ENCODE results near the gene SLC30A9.

Gene SLC30A9

GRCh38 chr4:41992967-41993857 lies 2.9 kb downstream of the SLC30A9 start:
- POLR2A ChIA-PET = no interaction called here
- TF ChIP-seq CTCF (IDR thresholded peaks at IDR 0.05; ENCODE audit: insufficient read depth, low read length, missing control alignments) = no peak
- CTCF ChIA-PET = no interaction called here
- H3K4me3 ChIP-seq (ENCODE audit: low read depth, low read length) = no peak overlapping the region
- DNase-seq (ENCODE audit: low read depth, low spot score) = no peak

DNA sequence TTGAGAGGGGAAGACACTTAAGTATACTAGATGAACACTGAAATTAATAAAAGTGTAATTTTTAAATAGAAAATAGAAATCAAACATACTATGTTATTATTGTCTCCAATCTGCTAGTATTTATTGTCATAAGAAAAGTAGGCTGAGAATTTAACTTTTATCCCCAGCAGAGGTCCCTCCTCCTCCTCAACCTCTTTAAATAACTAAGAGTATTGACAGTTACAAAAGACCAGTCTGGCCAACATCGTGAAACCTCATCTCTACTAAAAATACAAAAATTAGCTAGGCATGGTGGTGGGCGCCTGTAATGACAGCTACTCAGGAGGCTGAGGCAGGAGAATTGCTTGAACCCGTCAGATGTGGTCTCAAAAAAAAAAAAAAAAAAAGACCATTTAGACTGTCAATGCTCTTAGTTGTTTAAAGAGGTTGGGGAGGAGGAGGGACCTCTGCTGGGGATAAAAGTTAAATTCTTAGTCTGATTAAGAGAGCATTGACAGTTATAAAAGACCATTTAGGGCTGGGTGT lies 4.2 kb downstream of the SLC30A9 start:
- no peak for DNase-seq (ENCODE audit: low read depth, low spot score)
- no peak for TF ChIP-seq CTCF (IDR thresholded peaks at IDR 0.05; ENCODE audit: insufficient read depth, low read length, missing control alignments)
- ChIA-PET POLR2A (no interaction called here), CTCF (no interaction called here)
- H3K4me3 ChIP-seq (ENCODE audit: low read depth, low read length) = no peak overlapping the region

DNA sequence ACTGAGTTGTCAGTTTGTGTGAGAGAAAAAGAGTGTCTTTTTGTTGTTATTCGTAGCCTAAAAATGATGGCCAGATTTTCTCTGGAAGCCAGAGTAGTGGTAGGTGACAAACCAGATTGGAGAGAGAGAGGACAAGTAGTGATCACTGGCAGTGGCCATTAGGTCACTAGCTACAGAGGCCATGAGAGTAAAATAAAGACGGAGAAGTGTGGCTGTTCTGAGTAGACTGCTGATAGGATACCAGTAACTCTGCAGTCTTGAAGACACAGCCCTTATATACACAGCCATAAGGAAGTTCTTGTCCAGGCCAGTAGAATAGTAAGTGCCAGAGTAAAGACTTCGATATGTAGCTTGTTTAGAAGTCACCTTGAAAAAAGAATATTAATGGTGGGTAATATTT lies 7.7 kb downstream of the SLC30A9 start:
- CTCF ChIA-PET = no interaction called here
- no peak for TF ChIP-seq CTCF (IDR thresholded peaks at IDR 0.05; ENCODE audit: insufficient read depth, low read length, missing control alignments)
- H3K4me3 ChIP-seq (ENCODE audit: low read depth, low read length) = no peak overlapping the region
- POLR2A ChIA-PET = no interaction called here
- DNase-seq (ENCODE audit: low read depth, low spot score) = no peak

GRCh38 chr4:41999321-41999720 lies 9.0 kb downstream of the SLC30A9 start:
- DNase-seq (ENCODE audit: low read depth, low spot score) = no peak
- no peak overlapping the region for H3K4me3 ChIP-seq (ENCODE audit: low read depth, low read length)
- TF ChIP-seq CTCF (IDR thresholded peaks at IDR 0.05; ENCODE audit: insufficient read depth, low read length, missing control alignments) = no peak
- CTCF ChIA-PET = no interaction called here
- POLR2A ChIA-PET = no interaction called here

- CTCF ChIA-PET = no interaction called here
- POLR2A ChIA-PET = no interaction called here
- no peak overlapping the region for H3K4me3 ChIP-seq (ENCODE audit: low read depth, low read length)
- DNase-seq (ENCODE audit: low read depth, low spot score) = no peak
- no peak for TF ChIP-seq CTCF (IDR thresholded peaks at IDR 0.05; ENCODE audit: insufficient read depth, low read length, missing control alignments)
Observed at GRCh38 chr4:42008011-42008786, 17.9 kb downstream of the SLC30A9 start.

DNA sequence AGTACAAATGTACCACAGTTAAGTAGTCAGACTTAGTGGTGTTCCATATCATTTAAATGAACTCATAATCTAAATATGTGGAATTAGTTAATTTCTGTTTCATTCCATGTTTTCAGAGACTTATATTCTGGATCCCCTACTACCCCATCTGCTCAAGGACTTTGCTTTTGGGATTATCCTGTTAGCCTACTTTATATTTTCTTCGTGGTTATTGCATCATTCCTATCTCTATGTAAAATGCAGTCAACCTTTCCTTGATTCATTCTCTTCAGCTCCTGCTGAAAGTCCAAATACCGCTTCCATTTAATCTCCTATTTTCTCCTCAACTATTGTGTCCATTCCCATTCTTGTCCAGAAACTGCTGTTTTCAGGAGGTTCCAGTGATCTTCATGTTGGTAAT lies 25.1 kb downstream of the SLC30A9 start:
- no peak for DNase-seq (ENCODE audit: low read depth, low spot score)
- TF ChIP-seq CTCF (IDR thresholded peaks at IDR 0.05; ENCODE audit: insufficient read depth, low read length, missing control alignments) = no peak
- ChIA-PET CTCF (no interaction called here), POLR2A (no interaction called here)
- no peak overlapping the region for H3K4me3 ChIP-seq (ENCODE audit: low read depth, low read length)
